HG03025 (cell line): ENCODE results near the gene ALKBH4.

Source experiments
- ATAC-seq: cut with Tn5 transposase; IDR thresholded peaks from one replicate; pipeline ENCODE4 v1.9.1; 2021; ENCODE audit warnings: mild to moderate bottlenecking, moderate library complexity; ENCODE audit not compliant: unreplicated experiment, low FRiP score

The ALKBH4 gene

DNA sequence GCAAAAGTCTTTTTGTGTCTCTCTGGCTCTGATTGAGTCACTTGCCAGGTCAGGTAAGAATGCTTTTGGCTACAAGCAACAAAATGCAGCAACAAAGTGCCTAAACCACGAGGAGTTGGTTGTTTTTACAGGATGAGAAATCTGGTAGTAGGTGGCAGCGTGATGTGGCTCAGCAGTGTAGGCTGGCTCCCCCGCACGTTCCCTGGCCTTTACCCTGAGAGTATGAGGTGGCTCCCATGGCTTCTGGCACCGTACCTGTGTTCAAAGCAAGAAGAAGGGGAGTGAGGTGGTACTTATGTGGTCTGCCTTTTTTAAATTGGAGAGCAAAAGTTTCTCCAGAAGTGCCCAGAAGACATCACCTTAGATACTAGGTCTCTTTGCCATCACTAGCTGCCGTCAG is 56.8 kb downstream of the ALKBH4 start:
- ATAC-seq, result no peak
